DMS 273 treated with DMSO at 0.1 percent for 48 hours (cell line): ENCODE results near the gene ANAPC1.
"Not testable (repeated sequence)": the region's sequence is repeated elsewhere in the genome, so short reads cannot be mapped to it uniquely, and the experiment has no call there.

Experiments
- DNase-seq: peaks from one replicate; lab custom pipeline; 2025; lab: John Stamatoyannopoulos, UW

The ANAPC1 gene

GRCh38 chr2:111903930-111904439 is 20.0 kb upstream of the ANAPC1 start:
- DNase-seq: no peak

GRCh38 chr2:111903516-111903915 is 19.5 kb upstream of the ANAPC1 start:
- no peak for DNase-seq

DNA sequence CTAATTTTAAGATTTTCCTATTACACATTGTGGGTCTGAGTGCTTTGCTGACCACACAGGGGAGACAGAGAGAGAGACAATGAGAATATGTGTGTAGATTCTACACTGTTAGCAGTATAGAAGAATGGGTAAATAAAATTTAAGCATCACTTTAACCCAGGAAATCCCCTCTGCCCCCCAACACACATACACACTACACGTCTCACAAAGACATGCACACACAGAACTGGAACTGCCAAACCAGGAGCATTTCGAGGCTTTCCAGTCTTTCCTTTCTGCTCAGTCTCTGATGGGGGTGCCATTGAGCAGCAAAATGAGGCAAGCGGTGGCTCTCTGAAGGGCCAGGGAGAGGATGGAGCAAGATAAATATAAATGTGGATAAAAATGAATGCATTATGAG is 16.9 kb upstream of the ANAPC1 start:
- peak; percentile 6 for DNase-seq

GRCh38 chr2:111898703-111899514 is 14.9 kb upstream of the ANAPC1 start:
- DNase-seq: no peak

DNA sequence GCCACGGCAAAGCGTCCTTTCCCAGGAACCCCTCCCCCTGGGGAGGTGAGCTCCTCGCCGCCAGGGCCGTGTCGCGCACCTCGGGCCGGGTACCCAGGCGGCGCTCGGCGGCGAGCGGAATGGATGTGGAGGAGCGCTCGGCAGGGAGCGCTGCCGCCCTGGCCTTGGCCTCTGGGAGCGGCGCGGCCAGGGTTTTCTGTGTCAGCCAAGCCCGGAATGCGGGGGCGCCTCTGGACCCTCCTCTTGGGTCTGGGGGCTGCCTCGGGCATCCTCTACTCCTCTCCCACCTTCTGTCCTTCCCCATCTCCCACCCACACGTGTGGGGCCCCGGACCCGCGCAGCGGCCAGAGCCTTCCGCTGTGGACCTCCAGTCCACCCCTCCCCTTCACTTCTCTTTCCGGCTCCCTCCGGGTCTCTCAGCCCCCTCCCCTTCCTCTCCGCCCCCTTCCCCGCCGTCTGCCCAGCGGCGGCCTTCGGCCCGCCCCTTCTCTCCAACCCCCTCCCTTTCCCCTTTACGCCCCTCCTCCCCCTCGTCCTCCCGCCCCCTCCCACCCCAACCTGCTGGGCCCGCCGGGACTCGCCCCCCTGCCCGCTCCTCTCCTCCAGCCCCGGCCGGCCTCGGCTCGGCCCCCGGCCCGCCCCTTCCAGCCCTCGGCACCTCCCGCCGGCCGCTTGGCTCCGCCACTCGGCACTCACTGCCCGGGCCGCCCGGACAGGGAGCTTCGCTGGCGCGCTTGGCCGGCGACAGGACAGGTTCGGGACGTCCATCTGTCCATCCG is 14.1 kb upstream of the ANAPC1 start, which contains the start of gene MERTK:
TSS of gene MERTK (plus strand) at position 684 of the 779 bp plus-strand sequence. CDS start 129 bp downstream, outside the sequence.
- DNase-seq: peak; percentile 70

DNA sequence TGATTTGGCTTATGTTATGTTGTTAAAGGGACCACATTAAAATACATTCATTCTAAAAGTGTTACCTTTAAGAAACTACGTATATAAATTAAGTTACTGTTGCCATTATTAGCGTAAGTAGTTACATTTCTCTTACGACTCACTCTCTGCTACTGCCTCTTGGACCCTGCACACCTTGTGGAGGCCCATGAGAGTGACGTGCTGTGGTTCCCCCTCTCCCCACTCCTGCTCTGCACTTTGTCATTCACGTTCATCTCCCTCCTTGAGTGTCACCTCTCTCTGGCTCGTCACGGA is 13.6 kb upstream of the ANAPC1 start:
- no peak for DNase-seq

DNA sequence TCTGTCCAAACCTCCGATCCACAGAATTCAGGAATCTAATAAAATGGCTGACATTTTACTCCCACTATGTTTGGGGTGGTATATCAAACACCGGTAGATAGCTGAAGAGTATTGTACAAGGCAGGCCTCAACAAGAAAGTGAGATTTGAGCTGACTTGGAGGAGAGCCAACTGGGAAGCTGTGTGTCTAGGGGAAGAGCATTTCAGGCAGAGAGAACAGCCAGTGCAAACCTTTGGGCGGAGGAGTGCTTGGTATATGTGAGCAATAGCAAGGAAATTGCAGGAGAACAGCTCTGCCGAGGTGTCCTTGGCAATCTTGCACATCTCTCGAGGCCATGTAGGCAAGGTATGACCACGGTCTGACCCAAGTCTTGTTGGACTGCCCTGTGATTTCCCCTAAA is 12.6 kb upstream of the ANAPC1 start:
- DNase-seq: peak; percentile 18

DNA sequence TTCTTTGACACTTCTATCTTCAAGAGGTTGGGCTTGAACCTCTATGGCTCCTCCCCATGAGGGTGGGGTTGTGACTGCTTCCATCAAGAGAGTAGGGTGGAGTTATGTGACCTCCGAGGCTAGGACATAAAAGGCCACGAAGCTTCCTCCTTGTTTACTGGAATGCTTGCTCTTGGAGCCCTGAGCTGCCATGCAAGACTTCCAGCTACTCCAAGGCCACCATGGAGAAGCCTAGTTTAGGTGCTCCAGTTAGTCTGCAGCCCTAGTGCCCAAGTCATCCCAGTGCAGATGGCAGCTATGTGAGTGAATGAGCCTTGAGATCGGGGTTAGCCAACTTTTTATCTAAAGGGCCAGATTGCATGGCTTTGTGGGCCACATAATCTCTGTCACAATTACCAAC is 12.0 kb upstream of the ANAPC1 start:
- no peak for DNase-seq

- DNase-seq: no peak
These were observed 585 bp upstream of the ANAPC1 start for GRCh38 chr2:111884592-111884964.

DNA sequence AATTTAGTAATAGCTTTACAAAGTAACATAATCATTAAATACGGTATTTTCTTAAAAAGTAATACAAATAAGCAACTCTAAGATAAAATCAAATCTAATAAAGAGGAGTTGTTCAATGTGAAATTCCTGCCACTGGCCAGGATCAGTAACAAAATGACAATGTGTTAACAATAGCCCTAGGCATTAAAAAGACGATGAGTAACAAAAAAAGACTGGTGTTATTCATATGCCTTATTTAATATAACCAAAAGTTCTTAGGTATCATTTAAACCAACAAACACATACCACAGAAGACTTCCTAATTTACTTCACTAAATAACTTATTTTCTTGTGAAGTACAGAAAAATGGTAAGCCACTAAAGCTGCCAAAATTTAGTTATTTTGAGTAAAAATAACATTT is 11.2 kb downstream of the ANAPC1 start:
- DNase-seq: not testable (repeated sequence)

DNA sequence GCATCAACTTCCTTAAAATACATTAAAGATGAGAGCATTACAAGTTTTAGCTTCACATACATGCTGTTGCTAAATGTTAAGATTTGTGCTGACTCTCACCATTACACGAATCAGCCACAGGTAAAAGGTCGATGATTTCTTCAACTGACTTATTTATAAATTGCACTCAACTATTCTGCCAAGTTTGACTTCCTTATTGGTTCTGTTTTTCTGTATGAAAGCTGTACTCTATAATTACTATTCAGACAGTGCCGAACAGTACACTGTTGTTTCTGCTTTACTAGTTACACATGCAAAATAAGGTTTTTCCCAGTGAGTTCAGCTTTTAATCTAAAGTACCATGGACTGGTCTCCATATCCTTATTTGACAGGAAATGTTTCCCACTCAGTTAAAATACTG is 18.9 kb downstream of the ANAPC1 start:
- not testable (repeated sequence) for DNase-seq

DNA sequence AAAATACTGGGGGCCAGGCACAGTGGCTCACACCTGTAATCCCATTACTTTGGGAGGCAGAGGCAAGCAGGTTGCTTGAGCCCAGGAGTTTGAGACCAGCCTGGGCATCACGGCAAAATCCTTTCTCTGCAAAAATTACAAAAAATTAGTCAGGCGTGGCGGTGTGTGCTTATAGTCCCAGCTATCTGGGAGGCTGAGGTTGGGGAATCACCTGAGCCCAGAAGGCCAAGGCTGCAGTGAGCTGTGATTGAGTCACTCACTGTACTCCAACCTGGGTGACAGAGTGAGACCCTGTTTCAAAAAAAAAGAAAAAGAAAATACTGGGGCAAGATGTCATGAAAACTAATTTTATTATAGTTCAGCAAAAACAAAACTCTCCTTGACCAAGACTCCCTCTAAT is 24.0 kb downstream of the ANAPC1 start:
- DNase-seq: not testable (repeated sequence)

DNA sequence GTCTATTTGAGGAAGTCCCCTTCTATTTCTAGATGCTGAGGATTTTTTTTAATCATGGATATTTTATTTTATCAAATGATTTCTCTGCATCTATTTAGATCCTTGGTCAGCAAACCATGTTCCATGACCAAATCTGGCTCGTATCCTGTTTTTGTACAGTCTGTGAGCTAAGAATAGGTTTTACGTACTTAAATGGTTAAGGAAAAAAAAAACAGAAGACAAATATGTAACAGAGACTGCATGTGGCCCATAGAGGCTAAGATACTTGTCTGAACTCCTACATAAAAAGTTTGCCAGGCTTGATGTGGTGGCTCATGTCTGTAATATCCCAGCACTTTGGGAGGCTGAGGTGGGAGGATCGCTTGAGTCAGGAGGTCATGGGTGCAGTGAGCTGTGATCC is 31.4 kb downstream of the ANAPC1 start:
- not testable (repeated sequence) for DNase-seq

DNA sequence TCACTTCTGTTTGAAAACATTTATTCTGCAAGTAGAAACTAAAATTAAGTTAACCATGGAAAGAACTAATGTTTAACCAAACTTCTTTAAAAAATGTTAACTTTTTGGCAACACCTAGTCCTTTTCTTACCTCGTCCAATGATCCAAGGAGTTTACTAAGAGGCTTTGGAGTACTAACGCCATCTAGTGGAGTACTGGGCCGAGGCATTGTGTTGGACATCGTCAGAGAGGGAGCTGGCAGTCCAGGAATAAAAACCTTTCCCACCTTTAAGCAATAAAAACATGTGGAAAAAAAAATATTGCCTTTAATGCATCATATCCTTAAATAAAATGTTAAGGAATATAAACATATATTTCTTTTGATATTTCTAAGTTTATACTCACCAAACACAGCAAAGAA is 33.3 kb downstream of the ANAPC1 start:
- DNase-seq: peak; percentile 9

GRCh38 chr2:111839625-111840282 is 44.2 kb downstream of the ANAPC1 start:
- DNase-seq: not testable (repeated sequence)

DNA sequence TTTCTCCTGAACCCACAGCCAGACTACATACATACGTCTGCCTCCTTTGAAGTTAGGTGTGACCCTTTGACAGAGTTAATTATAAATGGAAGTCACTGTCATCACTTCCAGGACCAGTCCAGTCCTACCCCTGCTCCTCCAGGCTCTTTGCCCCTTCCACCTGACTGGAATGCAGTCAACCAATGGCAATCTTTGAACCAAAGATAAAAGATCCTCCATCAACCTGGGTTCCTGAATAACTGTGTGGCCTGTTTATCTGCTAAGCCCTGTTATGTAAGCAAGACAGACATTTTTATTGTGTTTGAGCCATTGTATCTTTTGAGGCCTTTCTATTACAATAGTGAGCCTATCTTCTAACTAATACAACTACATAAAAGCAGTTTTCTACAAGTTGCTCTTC is 45.0 kb downstream of the ANAPC1 start:
- DNase-seq: not testable (repeated sequence)

- not testable (repeated sequence) for DNase-seq
These were observed 49.8 kb downstream of the ANAPC1 start for GRCh38 chr2:111834221-111834620.

GRCh38 chr2:111830479-111830878 is 53.5 kb downstream of the ANAPC1 start:
- not testable (repeated sequence) for DNase-seq

GRCh38 chr2:111828217-111828766 is 55.7 kb downstream of the ANAPC1 start:
- DNase-seq: not testable (repeated sequence)

- DNase-seq: not testable (repeated sequence)
These were observed 70.9 kb downstream of the ANAPC1 start for GRCh38 chr2:111812970-111813622.

DNA sequence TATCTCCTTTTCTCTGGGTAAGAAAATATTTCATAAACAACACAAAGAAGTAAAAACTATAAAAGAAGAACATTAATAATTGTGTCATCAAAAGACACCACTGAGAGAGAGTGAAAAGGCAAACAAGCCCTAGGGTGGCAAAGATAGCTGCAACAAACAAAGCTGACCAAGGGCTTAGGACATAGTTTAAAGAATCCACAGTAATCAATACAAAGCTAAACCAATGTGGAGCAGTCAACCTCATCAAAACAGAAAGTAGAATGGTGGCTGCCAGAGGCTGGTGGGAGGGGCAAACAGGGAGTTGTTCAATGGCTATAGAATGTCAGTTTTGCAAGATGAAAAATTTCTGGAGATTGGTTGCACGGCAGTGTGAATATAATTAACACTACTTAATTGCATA is 93.4 kb downstream of the ANAPC1 start:
- not testable (repeated sequence) for DNase-seq

DNA sequence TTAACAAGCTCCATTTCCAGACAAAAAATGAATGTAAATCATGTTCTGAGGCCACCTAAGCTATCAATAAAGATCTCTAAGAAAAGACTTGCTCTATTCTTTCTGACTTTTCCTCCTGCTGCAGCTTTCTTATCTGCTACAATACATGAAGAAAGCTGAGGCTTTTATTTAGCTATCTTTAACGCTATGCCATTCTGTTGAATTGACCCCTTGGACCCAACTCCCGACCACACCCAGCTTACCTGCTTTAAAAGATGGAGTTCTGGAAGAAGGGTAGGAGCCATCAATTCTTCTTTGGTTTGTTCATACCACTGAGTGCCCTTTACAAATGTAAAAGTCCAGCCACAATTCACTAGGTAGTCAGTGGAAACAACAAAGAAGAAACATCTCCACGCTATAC is 99.9 kb downstream of the ANAPC1 start:
- DNase-seq: not testable (repeated sequence)
